Adipose tissue (tissue), 3 donors: ENCODE results near the gene OR9Q1. TPM values are rescaled to one million over a fixed set of nuclear protein-coding genes. Genes with fewer than 3 reads are reported as not detected.

Source experiments
- H3K27ac ChIP-seq: one replicate; pipeline ENCODE4 v1.5.1; 2013; ENCODE audit warnings: low read depth, low read length
- WGBS, 3 donors: extraction: QIAGEN DNeasy Blood & Tissue Kit; methylation state at CpG; one replicate each; pipeline ENCODE4 v1.1.7; 2013; 5-methylcytosine and 5-hydroxymethylcytosine counted together
- polyA plus RNA-seq, 3 donors: library from polyadenylated mRNA; stranded (reverse); fragments of 200-250 nt; gene quantifications; one replicate each; pipeline ENCODE4 v1.2.3, GENCODE V29; 2013
- donor health status: healthy with polysubstance abuse.
- donor health status: Bipolar disorder and iron deficiency.
- donor health status: healthy.

The OR9Q1 gene
- polyA plus RNA-seq, 3 donors, result 0.11 TPM; not detected in 2

- 19 to 33% (median 28%) methylated on average over 8 of the region's 8 CpGs for WGBS, 3 donors
- H3K27ac ChIP-seq, result no peak overlapping the region
Observed at GRCh38 chr11:58024601-58025091, 965 bp downstream of the OR9Q1 start.

GRCh38 chr11:58027341-58027740, 3.7 kb downstream of the OR9Q1 start:
- WGBS, 3 donors, result 62 to 73% (median 70%) methylated on average over 4 of the region's 4 CpGs
- no peak overlapping the region for H3K27ac ChIP-seq

- WGBS, 3 donors, result 38 to 43% (median 38%) methylated on average over 6 of the region's 6 CpGs
- no peak overlapping the region for H3K27ac ChIP-seq
Observed at GRCh38 chr11:58028687-58029411, 5.2 kb downstream of the OR9Q1 start.

GRCh38 chr11:58030653-58031052, 7.0 kb downstream of the OR9Q1 start, which contains the start of gene OR6Q1:
TSS of gene OR6Q1 (plus strand) at chr11:58030953. CDS start at chr11:58030953, 0 bp downstream.
- H3K27ac ChIP-seq, result no peak within 1 kb of the TSS

- 81 to 88% (median 87%) methylated on average over 2 of the region's 2 CpGs for WGBS, 3 donors
- no peak overlapping the region for H3K27ac ChIP-seq
Observed at GRCh38 chr11:58034471-58034870, 10.8 kb downstream of the OR9Q1 start.

- H3K27ac ChIP-seq, result no peak overlapping the region
Observed at GRCh38 chr11:58039589-58039988, 15.9 kb downstream of the OR9Q1 start.

GRCh38 chr11:58043379-58043778, 19.7 kb downstream of the OR9Q1 start:
- 68 to 75% (median 75%) methylated on average over 2 of the region's 2 CpGs for WGBS, 3 donors
- no peak overlapping the region for H3K27ac ChIP-seq

- WGBS, 3 donors, result 62 to 69% (median 62%) methylated on average over 3 of the region's 3 CpGs
- H3K27ac ChIP-seq, result no peak overlapping the region
Observed at GRCh38 chr11:58046231-58046630, 22.6 kb downstream of the OR9Q1 start.

GRCh38 chr11:58047818-58048217, 24.1 kb downstream of the OR9Q1 start:
- WGBS, 3 donors, result 86 to 93% (median 88%) methylated on average over 3 of the region's 3 CpGs
- no peak overlapping the region for H3K27ac ChIP-seq

- 88 to 95% (median 92%) methylated on average over 1 of the region's 1 CpG for WGBS, 3 donors
- H3K27ac ChIP-seq, result no peak overlapping the region
Observed at GRCh38 chr11:58055806-58056401, 32.2 kb downstream of the OR9Q1 start.

GRCh38 chr11:58057481-58057880, 33.8 kb downstream of the OR9Q1 start:
- WGBS, 3 donors, result 65 to 82% (median 81%) methylated on average over 3 of the region's 3 CpGs
- H3K27ac ChIP-seq, result no peak overlapping the region

GRCh38 chr11:58058276-58059006, 34.8 kb downstream of the OR9Q1 start:
- no peak overlapping the region for H3K27ac ChIP-seq
- WGBS, 3 donors, result 60 to 66% (median 60%) methylated on average over 13 of the region's 13 CpGs

- 52 to 56% (median 53%) methylated on average over 4 of the region's 4 CpGs for WGBS, 3 donors
- no peak overlapping the region for H3K27ac ChIP-seq
Observed at GRCh38 chr11:58059007-58059350, 35.3 kb downstream of the OR9Q1 start.

GRCh38 chr11:58060535-58060934, 36.9 kb downstream of the OR9Q1 start:
- 73 to 92% (median 88%) methylated on average over 3 of the region's 3 CpGs for WGBS, 3 donors
- H3K27ac ChIP-seq, result no peak overlapping the region

- WGBS, 3 donors, result 46 to 72% (median 72%) methylated on average over 6 of the region's 6 CpGs
- no peak overlapping the region for H3K27ac ChIP-seq
Observed at GRCh38 chr11:58060939-58061672, 37.4 kb downstream of the OR9Q1 start.

- H3K27ac ChIP-seq, result no peak overlapping the region
- WGBS, 3 donors, result 54 to 62% (median 61%) methylated on average over 6 of the region's 6 CpGs
Observed at GRCh38 chr11:58061813-58062212, 38.1 kb downstream of the OR9Q1 start.

GRCh38 chr11:58067685-58068084, 44.0 kb downstream of the OR9Q1 start:
- WGBS, 3 donors, result 76 to 80% (median 79%) methylated on average over 5 of the region's 5 CpGs
- H3K27ac ChIP-seq, result no peak overlapping the region

- no peak overlapping the region for H3K27ac ChIP-seq
- WGBS, 3 donors, result 82 to 92% (median 83%) methylated on average over 6 of the region's 6 CpGs
Observed at GRCh38 chr11:58068655-58069054, 45.0 kb downstream of the OR9Q1 start.

GRCh38 chr11:58070585-58070984, 46.9 kb downstream of the OR9Q1 start:
- H3K27ac ChIP-seq, result no peak overlapping the region
- whole genome bisulfite sequencing, 3 donors, result 63 to 83% (median 77%) methylated on average over 1 of the region's 1 CpG
